Hepatic stellate cell (primary cell): Measurements from ENCODE around the gene FBXL2.
"Not testable (repeated sequence)": the region's sequence is repeated elsewhere in the genome, so short reads cannot be mapped to it uniquely, and the experiment has no call there.

ENCODE experiments used
- DNase-seq: peaks from one replicate; pipeline ENCODE4 v3.0.0; 2011; ENCODE audit warnings: low spot score

The FBXL2 gene

GRCh38 chr3:33315826-33316225 lies 38.6 kb downstream of the FBXL2 start:
- no peak for DNase-seq

- DNase-seq, result no peak
Measured at GRCh38 chr3:33317963-33318709, 40.9 kb downstream of the FBXL2 start.

GRCh38 chr3:33318710-33319380 lies 41.6 kb downstream of the FBXL2 start:
- DNase-seq, result no peak

GRCh38 chr3:33322412-33322811 lies 45.2 kb downstream of the FBXL2 start:
- no peak for DNase-seq

- DNase-seq, result peak; percentile 26
Measured at GRCh38 chr3:33331414-33331813, 54.2 kb downstream of the FBXL2 start.

GRCh38 chr3:33334364-33334763 lies 57.1 kb downstream of the FBXL2 start:
- DNase-seq, result no peak

- DNase-seq, result not testable (repeated sequence)
Measured at GRCh38 chr3:33338936-33339465, 61.8 kb downstream of the FBXL2 start.

- DNase-seq, result no peak
Measured at GRCh38 chr3:33339758-33340157, 62.5 kb downstream of the FBXL2 start.

GRCh38 chr3:33355611-33356010 lies 78.4 kb downstream of the FBXL2 start:
- DNase-seq, result peak; percentile 32

- DNase-seq, result no peak
Measured at GRCh38 chr3:33358172-33358781, 81.0 kb downstream of the FBXL2 start.

- peak; percentile 49 for DNase-seq
Measured at GRCh38 chr3:33360136-33360825, 83.0 kb downstream of the FBXL2 start.

- DNase-seq, result no peak
Measured at GRCh38 chr3:33363113-33363800, 86.0 kb downstream of the FBXL2 start.

GRCh38 chr3:33364060-33364459 lies 86.8 kb downstream of the FBXL2 start:
- no peak for DNase-seq

- DNase-seq, result peak; percentile 15
Measured at GRCh38 chr3:33364531-33365128, 87.4 kb downstream of the FBXL2 start.

- DNase-seq, result peak; percentile 48
Measured at GRCh38 chr3:33372218-33373081, 95.2 kb downstream of the FBXL2 start.

GRCh38 chr3:33373082-33373437 lies 95.8 kb downstream of the FBXL2 start:
- no peak for DNase-seq

GRCh38 chr3:33377489-33377888 lies 100.2 kb downstream of the FBXL2 start:
- DNase-seq, result no peak

GRCh38 chr3:33377931-33378330 lies 100.7 kb downstream of the FBXL2 start:
- DNase-seq, result peak; percentile 26

GRCh38 chr3:33380653-33381052 lies 103.4 kb downstream of the FBXL2 start:
- no peak for DNase-seq

GRCh38 chr3:33383951-33384350 lies 106.7 kb downstream of the FBXL2 start:
- no peak for DNase-seq
